ENCODE results near the gene SLITRK4. TPM values are rescaled to one million over a fixed set of nuclear protein-coding genes. Genes with fewer than 3 reads are reported as not detected.

SLITRK4 gene
- polyA plus RNA-seq, 1 donor from 2014 or later, result 4.5 TPM

DNA sequence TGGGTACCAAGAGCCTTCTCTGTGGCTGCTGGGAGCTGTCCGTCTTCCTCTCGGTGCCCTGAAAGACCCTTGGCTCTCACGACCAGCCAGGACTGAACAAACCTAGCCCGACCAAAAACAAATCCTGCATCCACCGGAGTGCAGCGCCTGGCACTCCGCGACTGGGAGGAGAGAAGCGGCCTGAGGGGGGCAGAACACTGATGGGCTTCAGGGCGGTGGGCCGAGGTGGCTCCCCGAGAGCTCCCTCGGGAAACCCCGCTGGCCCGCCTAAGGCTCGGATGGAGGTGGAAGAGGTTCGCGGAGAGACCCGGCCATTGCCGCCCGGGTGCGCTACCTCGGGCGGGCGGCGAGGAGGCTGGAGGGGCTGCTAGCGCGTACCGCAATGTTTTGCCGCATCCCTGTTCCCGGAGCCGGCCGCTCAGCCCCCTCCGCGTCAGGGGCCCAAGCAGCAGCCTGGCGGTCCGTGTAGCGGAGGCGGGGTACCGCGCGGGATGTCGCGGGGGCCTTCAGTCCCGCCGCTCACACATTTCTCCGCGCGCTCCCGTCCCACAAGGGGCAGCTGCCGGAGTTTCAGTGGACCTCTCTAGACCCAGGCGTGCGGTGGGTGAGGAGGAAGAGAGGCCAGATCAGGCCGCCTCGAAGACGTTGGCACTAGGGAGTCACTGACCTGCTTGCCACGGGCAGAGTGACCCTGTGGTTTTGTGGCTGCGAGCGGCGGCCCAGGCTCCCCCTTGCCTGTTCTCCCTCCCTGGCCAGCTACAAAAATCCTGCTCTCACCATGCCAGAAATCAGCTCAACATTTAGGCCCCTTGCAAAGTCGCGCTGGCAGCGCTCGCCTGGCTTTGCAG is 2.2 kb downstream of the SLITRK4 start:
- Histone ChIP-seq H3K27me3 (ENCODE audit: insufficient read depth, low read depth, low read length) (no peaks in the 10 kb centered on the region), H3K9me3 (ENCODE audit: low read length) (no peaks in the 10 kb centered on the region), H3K4me2 (ENCODE audit: low read length) (peak overlapping the region; percentile 59), H3K9ac (ENCODE audit: low read length) (peak overlapping the region; percentile 62), H4K20me1 (ENCODE audit: insufficient read depth) (no peaks in the 10 kb centered on the region), H3F3A (ENCODE audit: insufficient read depth, low read length, poor library complexity, severe bottlenecking) (no peaks in the 10 kb centered on the region), H3K79me2 (replicated peaks; ENCODE audit: insufficient read depth, low read length) (no peaks in the 10 kb centered on the region), H3K27ac (ENCODE audit: low read length) (peak overlapping the region; percentile 16), H2AFZ (ENCODE audit: low read depth, low read length) (peak overlapping the region; percentile 4), H3K9me2 (ENCODE audit: insufficient read depth, low read length) (no peaks in the 10 kb centered on the region), H3K4me3 (ENCODE audit: low read length) (peak overlapping the region; percentile 76), H3K36me3 (ENCODE audit: insufficient read depth, low read length) (no peaks in the 10 kb centered on the region)
- TF ChIP-seq POLR2AphosphoS5 (IDR thresholded peaks at IDR 0.05), result no peak
- TF ChIP-seq, protein P1, sequence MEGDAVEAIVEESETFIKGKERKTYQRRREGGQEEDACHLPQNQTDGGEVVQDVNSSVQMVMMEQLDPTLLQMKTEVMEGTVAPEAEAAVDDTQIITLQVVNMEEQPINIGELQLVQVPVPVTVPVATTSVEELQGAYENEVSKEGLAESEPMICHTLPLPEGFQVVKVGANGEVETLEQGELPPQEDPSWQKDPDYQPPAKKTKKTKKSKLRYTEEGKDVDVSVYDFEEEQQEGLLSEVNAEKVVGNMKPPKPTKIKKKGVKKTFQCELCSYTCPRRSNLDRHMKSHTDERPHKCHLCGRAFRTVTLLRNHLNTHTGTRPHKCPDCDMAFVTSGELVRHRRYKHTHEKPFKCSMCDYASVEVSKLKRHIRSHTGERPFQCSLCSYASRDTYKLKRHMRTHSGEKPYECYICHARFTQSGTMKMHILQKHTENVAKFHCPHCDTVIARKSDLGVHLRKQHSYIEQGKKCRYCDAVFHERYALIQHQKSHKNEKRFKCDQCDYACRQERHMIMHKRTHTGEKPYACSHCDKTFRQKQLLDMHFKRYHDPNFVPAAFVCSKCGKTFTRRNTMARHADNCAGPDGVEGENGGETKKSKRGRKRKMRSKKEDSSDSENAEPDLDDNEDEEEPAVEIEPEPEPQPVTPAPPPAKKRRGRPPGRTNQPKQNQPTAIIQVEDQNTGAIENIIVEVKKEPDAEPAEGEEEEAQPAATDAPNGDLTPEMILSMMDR (IDR thresholded peaks at IDR 0.05; ENCODE audit: poor library complexity, severe bottlenecking), result peak; percentile 35

DNA sequence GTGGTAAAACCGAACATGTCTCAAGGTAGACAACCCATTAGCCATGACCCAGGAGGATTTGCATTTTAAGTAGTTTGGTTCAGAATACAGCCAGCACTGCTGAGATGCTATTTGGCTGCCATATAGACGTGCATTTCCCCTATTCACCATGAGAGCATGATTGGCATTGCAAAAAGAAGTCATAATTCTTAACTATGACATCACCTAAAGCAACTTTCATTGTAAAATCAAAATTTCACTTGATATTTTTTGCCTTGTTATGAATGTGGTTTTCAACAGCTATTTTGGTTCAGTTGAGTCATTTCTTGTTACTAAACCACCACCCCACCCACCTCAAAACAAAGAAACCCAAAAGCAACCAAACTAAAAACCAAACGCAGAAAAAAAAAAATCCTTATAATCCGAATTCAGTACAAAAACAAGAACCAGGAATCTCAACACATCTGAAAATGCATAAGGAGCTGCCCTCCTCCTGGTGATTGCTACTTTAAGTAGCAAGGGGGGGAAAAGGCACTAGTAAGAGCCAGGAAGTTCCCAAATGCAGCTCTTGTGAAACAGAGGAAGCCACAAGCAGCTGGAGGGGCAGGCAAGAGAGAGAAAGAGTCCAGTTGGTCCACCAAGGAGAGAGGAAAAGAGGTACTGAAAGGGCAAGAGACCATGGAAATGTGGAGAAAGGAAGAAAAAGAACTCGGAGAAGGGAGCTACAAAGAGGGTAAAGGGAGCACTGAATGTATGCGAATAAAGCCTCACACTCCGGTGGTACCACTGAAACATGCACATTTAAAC is 3.1 kb downstream of the SLITRK4 start:
- Histone ChIP-seq H3K4me3 (ENCODE audit: low read length) (peak overlapping the region; percentile 76), H3K4me2 (ENCODE audit: low read length) (peak overlapping the region; percentile 59), H3K9me2 (ENCODE audit: insufficient read depth, low read length) (no peaks in the 10 kb centered on the region), H3K9me3 (ENCODE audit: low read length) (no peaks in the 10 kb centered on the region), H3K36me3 (ENCODE audit: insufficient read depth, low read length) (no peaks in the 10 kb centered on the region), H3K27ac (ENCODE audit: low read length) (peak overlapping the region; percentile 16), H2AFZ (ENCODE audit: low read depth, low read length) (no peak overlapping the region), H3F3A (ENCODE audit: insufficient read depth, low read length, poor library complexity, severe bottlenecking) (no peaks in the 10 kb centered on the region), H3K79me2 (replicated peaks; ENCODE audit: insufficient read depth, low read length) (no peaks in the 10 kb centered on the region), H3K27me3 (ENCODE audit: insufficient read depth, low read depth, low read length) (no peaks in the 10 kb centered on the region), H3K9ac (ENCODE audit: low read length) (peak overlapping the region; percentile 62), H4K20me1 (ENCODE audit: insufficient read depth) (no peaks in the 10 kb centered on the region)
- no peak for TF ChIP-seq TAF1 (IDR thresholded peaks at IDR 0.05; ENCODE audit: low read depth)
- TF ChIP-seq POLR2AphosphoS5 (IDR thresholded peaks at IDR 0.05), result no peak
- no peak for TF ChIP-seq SMC3 (conservative IDR thresholded peaks at IDR 0.05; ENCODE audit: poor library complexity)
- TF ChIP-seq, protein P2, sequence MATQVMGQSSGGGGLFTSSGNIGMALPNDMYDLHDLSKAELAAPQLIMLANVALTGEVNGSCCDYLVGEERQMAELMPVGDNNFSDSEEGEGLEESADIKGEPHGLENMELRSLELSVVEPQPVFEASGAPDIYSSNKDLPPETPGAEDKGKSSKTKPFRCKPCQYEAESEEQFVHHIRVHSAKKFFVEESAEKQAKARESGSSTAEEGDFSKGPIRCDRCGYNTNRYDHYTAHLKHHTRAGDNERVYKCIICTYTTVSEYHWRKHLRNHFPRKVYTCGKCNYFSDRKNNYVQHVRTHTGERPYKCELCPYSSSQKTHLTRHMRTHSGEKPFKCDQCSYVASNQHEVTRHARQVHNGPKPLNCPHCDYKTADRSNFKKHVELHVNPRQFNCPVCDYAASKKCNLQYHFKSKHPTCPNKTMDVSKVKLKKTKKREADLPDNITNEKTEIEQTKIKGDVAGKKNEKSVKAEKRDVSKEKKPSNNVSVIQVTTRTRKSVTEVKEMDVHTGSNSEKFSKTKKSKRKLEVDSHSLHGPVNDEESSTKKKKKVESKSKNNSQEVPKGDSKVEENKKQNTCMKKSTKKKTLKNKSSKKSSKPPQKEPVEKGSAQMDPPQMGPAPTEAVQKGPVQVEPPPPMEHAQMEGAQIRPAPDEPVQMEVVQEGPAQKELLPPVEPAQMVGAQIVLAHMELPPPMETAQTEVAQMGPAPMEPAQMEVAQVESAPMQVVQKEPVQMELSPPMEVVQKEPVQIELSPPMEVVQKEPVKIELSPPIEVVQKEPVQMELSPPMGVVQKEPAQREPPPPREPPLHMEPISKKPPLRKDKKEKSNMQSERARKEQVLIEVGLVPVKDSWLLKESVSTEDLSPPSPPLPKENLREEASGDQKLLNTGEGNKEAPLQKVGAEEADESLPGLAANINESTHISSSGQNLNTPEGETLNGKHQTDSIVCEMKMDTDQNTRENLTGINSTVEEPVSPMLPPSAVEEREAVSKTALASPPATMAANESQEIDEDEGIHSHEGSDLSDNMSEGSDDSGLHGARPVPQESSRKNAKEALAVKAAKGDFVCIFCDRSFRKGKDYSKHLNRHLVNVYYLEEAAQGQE (IDR thresholded peaks at IDR 0.05; ENCODE audit: borderline replicate concordance), result no peak

DNA sequence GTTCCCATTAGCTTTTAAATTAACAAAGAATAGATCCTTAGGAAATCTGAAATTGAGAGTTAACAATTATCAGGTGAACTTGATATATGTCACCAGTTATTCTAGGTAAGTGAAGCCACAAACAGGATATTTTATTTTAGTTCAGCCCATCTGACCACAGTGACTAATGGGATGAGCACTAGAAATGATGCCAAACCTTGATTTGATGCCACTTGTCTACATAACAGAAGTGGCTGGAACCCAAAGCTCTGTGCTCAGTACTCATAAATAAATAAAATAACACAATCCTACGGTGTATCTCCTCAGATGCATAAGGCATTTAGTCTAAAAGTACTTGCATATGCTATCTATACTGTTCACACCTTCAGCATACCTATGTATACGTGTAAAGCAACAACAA is 12.2 kb downstream of the SLITRK4 start:
- H2AFZ ChIP-seq (ENCODE audit: low read depth, low read length), result no peak overlapping the region
- no peaks in the 10 kb centered on the region for H3K36me3 ChIP-seq (ENCODE audit: insufficient read depth, low read length)
- H3K79me2 ChIP-seq (replicated peaks; ENCODE audit: insufficient read depth, low read length), result no peaks in the 10 kb centered on the region
- H3K9me3 ChIP-seq (ENCODE audit: low read length), result no peaks in the 10 kb centered on the region
- H3K4me2 ChIP-seq (ENCODE audit: low read length), result no peak overlapping the region
- no peaks in the 10 kb centered on the region for H3K27me3 ChIP-seq (ENCODE audit: insufficient read depth, low read depth, low read length)
- no peaks in the 10 kb centered on the region for H3F3A ChIP-seq (ENCODE audit: insufficient read depth, low read length, poor library complexity, severe bottlenecking)
- H3K27ac ChIP-seq (ENCODE audit: low read length), result no peak overlapping the region
- no peaks in the 10 kb centered on the region for H4K20me1 ChIP-seq (ENCODE audit: insufficient read depth)
- no peak overlapping the region for H3K9ac ChIP-seq (ENCODE audit: low read length)
- no peak overlapping the region for H3K4me3 ChIP-seq (ENCODE audit: low read length)
- H3K9me2 ChIP-seq (ENCODE audit: insufficient read depth, low read length), result no peaks in the 10 kb centered on the region
- TF ChIP-seq, protein P2 (IDR thresholded peaks at IDR 0.05; ENCODE audit: borderline replicate concordance), result no peak
- TF ChIP-seq POLR2AphosphoS5 (IDR thresholded peaks at IDR 0.05), result no peak
- no peak for TF ChIP-seq SMC3 (conservative IDR thresholded peaks at IDR 0.05; ENCODE audit: poor library complexity)
- no peak for TF ChIP-seq EZH2 (IDR thresholded peaks at IDR 0.05; ENCODE audit: borderline replicate concordance, insufficient read depth, low read length, poor library complexity, severe bottlenecking)
- TF ChIP-seq, protein P1 (IDR thresholded peaks at IDR 0.05; ENCODE audit: poor library complexity, severe bottlenecking), result no peak
- no peak for TF ChIP-seq EP300 (conservative IDR thresholded peaks at IDR 0.05; ENCODE audit: poor library complexity, severe bottlenecking)
- no peak for TF ChIP-seq TAF1 (IDR thresholded peaks at IDR 0.05; ENCODE audit: low read depth)
